ENCODE results near the gene FOXF2. TPM values are rescaled to one million over a fixed set of nuclear protein-coding genes. Genes with fewer than 3 reads are reported as not detected.
A peak's percentile ranks its signal among the peaks of the same experiment; 100 is the strongest.

FOXF2 gene
- total RNA-seq, 6 experiments from 2014 or later, result 15.4 to 31.8 (median 29.5) TPM

DNA sequence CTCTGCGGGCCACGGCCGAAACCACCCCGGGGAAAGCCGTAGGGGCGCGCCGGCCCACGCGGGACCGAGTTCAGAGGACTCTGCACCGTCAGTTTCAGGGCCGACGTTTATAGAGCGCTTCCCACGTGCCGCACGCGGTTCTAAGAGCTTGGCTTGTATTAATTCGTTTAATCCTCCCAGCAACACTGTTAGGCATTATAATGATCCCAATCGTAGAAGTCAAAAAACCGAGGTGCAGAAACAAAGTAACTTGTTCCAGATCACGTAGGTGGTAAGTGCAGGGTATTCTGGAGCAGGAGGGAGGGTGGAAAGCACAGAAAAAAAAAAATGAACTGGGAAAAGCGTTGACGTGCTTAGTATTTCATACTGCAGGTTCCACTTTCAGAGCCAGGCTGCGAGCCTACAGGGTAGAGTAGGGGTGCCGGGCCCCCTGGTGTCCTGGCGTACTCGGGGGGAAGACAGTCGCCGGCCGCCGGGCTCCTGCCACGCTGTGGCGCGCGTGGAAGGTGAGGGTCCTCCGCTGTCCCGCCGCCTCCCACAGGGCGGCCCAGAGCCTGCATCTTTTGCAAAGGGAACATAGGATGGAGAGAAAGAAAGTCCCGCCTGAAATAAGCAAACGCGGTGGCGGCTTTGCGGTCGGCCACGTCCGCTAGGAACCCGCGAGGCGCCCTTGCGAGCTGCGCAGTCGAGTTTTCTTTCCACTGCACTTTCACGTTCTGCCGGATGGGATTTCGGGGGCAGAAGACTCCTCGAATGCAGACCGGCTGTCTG, 10.2 kb upstream of the FOXF2 start:
- Mint-ChIP-seq H3K27ac (no peak overlapping the region), H3K27me3 (ENCODE audit: insufficient read depth) (peaks cover 55% of the 10 kb centered on the region), H3K9me3 (no peaks in the 10 kb centered on the region)

DNA sequence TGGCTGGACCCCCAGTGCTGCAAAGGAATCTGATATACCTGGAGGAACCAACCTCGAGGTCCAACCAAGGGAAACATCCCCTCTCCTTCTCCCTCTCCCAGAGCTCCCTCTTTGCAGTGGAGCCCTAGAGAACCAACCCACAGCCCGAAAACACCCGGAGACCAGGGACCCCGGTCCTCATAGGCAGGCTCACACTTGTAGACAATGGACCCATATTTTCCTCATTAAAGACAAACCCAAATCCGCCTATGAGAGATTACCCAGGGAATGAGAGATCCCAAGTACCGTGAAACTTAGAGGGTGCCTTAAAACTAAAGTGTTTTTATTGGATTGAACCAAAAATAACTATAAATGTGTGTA, 9.6 kb upstream of the FOXF2 start:
- no peaks in the 10 kb centered on the region for H3K9me3 Mint-ChIP-seq

More for the DNA sequence above, 10.2 kb upstream of the FOXF2 start:
- Mint-ChIP-seq H3K4me3 (no peak overlapping the region), H3K36me3 (ENCODE audit: low read depth) (no peaks in the 10 kb centered on the region; the same call in 1 of the 2 replicates), H3K4me1 (ENCODE audit: low read depth) (peaks cover 5% of the 10 kb centered on the region; the same call in 1 of the 2 replicates)
- no peak for DNase-seq
- TF ChIP-seq, protein P1, sequence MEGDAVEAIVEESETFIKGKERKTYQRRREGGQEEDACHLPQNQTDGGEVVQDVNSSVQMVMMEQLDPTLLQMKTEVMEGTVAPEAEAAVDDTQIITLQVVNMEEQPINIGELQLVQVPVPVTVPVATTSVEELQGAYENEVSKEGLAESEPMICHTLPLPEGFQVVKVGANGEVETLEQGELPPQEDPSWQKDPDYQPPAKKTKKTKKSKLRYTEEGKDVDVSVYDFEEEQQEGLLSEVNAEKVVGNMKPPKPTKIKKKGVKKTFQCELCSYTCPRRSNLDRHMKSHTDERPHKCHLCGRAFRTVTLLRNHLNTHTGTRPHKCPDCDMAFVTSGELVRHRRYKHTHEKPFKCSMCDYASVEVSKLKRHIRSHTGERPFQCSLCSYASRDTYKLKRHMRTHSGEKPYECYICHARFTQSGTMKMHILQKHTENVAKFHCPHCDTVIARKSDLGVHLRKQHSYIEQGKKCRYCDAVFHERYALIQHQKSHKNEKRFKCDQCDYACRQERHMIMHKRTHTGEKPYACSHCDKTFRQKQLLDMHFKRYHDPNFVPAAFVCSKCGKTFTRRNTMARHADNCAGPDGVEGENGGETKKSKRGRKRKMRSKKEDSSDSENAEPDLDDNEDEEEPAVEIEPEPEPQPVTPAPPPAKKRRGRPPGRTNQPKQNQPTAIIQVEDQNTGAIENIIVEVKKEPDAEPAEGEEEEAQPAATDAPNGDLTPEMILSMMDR (IDR thresholded peaks at IDR 0.05), result peak; percentile 41; the same call in 1 of the 2 replicates

DNA sequence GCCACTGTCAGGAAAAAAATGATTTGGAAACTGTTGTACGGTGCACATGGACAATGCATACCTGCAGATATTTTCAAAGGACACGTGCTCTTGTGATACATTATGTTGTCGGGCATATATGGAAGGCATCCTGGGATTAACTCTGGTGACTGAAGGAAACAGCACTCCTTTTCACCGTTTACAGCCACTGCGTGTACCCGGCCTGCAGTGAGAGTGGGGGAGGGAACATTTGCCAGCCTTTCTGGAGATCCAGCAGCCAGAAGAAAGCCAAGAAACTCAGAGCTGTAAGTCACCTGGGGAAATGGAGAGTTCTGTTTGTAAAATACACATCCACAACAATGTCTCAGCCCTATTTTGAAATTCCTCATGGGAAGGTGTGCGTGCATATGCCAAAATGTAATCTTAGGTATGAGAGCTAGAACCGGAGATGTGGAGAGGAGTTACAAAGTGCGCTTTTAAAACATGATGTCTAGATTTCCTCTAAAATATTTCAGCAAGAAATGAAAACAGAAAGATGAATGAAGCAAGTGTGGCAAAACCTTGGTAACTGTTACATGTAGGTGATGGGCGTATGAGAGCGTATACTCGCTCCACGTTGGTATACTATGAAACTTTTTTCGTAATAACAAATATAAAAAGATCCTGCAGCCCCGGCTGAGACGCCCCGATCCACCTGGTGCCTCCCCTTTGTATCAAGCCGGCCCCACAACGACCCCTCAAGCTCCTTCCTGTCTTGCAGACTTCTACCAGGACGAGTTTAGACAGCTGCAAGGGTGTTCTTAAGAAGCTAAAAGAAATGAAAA, 8.6 kb upstream of the FOXF2 start:
- H3K27me3 Mint-ChIP-seq (ENCODE audit: insufficient read depth), result peaks cover 54% of the 10 kb centered on the region
- no peak overlapping the region for H3K27ac Mint-ChIP-seq
- H3K4me1 Mint-ChIP-seq (ENCODE audit: low read depth), result peaks cover 17% of the 10 kb centered on the region
- no peaks in the 10 kb centered on the region for H3K9me3 Mint-ChIP-seq
- TF ChIP-seq, protein P1 (IDR thresholded peaks at IDR 0.05), result no peak
- H3K36me3 Mint-ChIP-seq (ENCODE audit: low read depth), result no peaks in the 10 kb centered on the region
- peak overlapping the region; percentile 64 for H3K4me3 Mint-ChIP-seq
- no peak for DNase-seq

More for the DNA sequence above, 9.6 kb upstream of the FOXF2 start:
- TF ChIP-seq, protein P1 (IDR thresholded peaks at IDR 0.05), result no peak
- no peak overlapping the region for H3K4me3 Mint-ChIP-seq
- peaks cover 51% of the 10 kb centered on the region for H3K27me3 Mint-ChIP-seq (ENCODE audit: insufficient read depth)
- H3K4me1 Mint-ChIP-seq (ENCODE audit: low read depth), result peaks cover 7% of the 10 kb centered on the region
- H3K27ac Mint-ChIP-seq, result no peak overlapping the region
- H3K36me3 Mint-ChIP-seq (ENCODE audit: low read depth), result no peaks in the 10 kb centered on the region; the same call in 1 of the 2 replicates
- DNase-seq, result no peak

DNA sequence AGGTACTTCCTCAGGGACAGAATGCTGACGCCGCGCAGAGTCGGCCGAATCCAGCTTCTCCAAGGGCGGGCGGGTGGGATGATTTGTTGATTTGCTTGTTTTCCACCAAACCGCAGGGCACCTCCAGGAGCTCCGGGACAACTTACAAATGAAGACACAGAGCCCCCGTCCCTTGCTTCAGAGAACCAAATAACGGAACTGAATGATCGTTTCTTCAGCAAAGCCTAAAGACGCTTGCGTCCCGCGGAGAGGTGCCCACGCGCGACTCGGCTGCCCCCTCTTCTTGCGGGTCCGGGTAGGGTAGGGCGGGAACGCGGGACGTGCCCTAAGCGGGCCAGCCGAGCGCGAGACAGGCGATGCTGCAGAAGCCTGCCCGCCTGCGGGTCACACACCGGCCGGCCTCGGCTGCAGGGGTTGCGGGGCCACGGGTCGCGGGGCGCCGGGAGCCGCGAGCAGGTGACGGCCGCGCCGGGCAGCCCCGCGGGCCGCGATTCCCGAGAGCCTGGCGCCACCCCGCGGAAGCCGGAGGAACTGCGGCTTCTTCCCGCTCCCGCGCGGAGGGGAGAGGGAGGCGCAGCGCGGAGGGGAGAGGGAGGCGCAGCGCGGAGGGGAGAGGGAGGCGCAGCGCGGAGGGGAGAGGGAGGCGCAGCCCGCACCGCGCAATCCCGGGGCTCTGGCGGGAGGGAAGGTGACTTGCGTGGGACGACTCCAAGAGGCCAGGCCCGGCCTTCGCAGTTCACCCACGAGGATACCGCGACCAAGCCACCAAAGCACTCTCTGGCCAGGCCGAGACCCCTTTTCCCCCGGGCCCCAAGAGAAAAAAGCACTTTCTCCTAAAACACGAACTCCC, 7.7 kb upstream of the FOXF2 start:
- DNase-seq, result no peak
- TF ChIP-seq, protein P1 (IDR thresholded peaks at IDR 0.05), result peak; percentile 99

DNA sequence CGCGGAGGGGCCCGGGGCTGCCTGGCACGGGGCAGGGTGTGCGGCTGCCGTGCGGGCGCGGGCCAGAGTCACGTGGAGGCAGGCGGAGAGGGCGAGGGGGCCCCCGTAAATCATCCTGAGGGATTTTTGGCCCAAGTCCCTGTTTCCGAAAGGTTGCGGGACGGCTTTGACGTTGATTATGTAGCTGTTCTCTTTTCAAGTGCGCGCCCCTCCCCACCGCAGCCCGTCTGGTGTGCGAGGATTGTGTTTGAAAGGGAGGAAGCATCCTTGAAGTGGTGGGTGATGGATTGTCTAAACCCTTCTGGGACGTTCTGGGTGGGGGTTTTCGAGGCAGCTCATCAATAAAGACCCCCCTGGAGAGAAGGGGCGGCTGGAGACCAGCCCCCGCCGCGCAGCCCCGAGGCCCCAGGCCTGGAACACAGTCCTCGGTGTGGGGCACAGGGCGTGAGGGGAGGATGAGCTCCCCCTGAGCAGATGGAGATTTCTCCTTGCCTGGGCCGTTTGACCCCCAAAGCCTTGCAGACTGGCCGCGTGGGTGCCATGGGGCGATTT, 7.0 kb upstream of the FOXF2 start:
- no peak overlapping the region for H3K27ac Mint-ChIP-seq
- TF ChIP-seq, protein P1 (IDR thresholded peaks at IDR 0.05), result no peak
- no peak for DNase-seq
- H3K4me1 Mint-ChIP-seq (ENCODE audit: low read depth), result peaks cover 33% of the 10 kb centered on the region
- H3K27me3 Mint-ChIP-seq (ENCODE audit: insufficient read depth), result peaks cover 47% of the 10 kb centered on the region
- H3K4me3 Mint-ChIP-seq, result 0 out of 2 replicates have a peak overlapping the region, but pooled peaks have one; percentile 28
- H3K9me3 Mint-ChIP-seq, result no peaks in the 10 kb centered on the region
- no peaks in the 10 kb centered on the region for H3K36me3 Mint-ChIP-seq (ENCODE audit: low read depth)

More for the DNA sequence above, 7.7 kb upstream of the FOXF2 start:
- H3K4me3 Mint-ChIP-seq, result peak overlapping the region; percentile 64; the same call in 1 of the 2 replicates
- peaks cover 53% of the 10 kb centered on the region for H3K27me3 Mint-ChIP-seq (ENCODE audit: insufficient read depth)
- H3K27ac Mint-ChIP-seq, result no peak overlapping the region
- no peaks in the 10 kb centered on the region for H3K36me3 Mint-ChIP-seq (ENCODE audit: low read depth)
- H3K9me3 Mint-ChIP-seq, result no peaks in the 10 kb centered on the region
- peaks cover 26% of the 10 kb centered on the region for H3K4me1 Mint-ChIP-seq (ENCODE audit: low read depth)
